Measurements from ENCODE around the gene BMP8B. TPM values are rescaled to one million over a fixed set of nuclear protein-coding genes. Genes with fewer than 3 reads are reported as not detected.
"Not testable (repeated sequence)": the region's sequence is repeated elsewhere in the genome, so short reads cannot be mapped to it uniquely, and the experiment has no call there.

The BMP8B gene
- total RNA-seq, 1 donor from 2014 or later = 0.41 TPM

DNA sequence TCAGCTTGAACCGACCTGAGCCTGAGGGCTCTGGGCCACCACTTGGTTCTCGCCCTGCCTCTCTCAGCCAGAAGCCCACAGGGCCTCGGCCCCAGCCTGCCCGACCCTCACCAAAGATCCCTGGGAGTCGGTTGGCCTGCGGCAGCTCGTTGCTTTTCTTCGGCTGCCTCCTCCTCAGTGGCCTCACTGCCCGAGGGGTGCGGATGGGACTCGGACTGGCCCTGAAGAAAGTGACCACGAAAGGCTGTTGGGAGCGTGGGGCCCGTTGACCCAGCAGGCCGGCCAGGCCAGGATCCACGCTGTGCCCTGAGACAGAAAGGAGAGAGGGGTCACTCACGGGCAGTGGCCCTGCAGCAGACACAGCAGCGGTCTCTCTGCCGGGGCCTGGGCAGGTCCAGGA, 24.2 kb downstream of the BMP8B start:
- DNase-seq (ENCODE audit: missing footprints); intact Hi-C loops (cut with DNase I); ATAC-seq: not testable (repeated sequence)

DNA sequence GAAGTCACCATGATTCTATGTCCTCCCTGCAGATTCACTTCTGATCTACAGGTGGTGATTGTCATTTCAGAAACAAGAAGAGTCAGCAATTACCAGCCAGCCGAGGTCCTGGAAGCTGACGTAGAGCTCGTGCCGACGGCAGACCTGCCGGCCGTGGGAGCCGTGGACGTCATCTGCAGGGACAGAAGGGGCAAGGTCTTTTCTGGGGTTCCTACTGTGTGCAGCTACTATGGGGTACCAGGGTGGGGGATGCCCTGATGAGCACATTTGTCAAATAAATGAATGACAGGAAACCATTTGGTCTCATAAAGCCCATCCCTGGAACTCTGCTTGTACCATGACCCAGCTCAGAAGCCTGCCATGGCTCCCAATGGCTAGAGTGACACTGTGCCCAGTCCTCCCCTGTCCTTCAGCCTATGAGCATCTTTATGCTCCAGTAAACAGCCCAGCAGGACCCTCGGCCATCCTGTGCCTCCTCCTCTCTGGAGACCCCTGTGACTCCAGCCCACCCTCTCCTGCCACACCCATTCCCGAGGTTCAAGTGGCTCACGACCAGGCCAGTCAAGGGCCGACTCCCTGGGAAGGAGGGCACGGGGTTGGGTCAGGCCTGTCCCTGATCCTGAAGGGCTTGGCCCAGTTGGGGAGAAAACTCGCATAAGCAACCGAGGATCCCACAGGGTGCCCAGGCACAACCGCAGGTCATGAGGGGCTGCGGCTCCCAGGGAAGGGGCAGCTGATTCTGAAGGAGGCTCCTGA, 24.9 kb downstream of the BMP8B start:
- DNase-seq (ENCODE audit: missing footprints); intact Hi-C loops (cut with DNase I); ATAC-seq: not testable (repeated sequence)

DNA sequence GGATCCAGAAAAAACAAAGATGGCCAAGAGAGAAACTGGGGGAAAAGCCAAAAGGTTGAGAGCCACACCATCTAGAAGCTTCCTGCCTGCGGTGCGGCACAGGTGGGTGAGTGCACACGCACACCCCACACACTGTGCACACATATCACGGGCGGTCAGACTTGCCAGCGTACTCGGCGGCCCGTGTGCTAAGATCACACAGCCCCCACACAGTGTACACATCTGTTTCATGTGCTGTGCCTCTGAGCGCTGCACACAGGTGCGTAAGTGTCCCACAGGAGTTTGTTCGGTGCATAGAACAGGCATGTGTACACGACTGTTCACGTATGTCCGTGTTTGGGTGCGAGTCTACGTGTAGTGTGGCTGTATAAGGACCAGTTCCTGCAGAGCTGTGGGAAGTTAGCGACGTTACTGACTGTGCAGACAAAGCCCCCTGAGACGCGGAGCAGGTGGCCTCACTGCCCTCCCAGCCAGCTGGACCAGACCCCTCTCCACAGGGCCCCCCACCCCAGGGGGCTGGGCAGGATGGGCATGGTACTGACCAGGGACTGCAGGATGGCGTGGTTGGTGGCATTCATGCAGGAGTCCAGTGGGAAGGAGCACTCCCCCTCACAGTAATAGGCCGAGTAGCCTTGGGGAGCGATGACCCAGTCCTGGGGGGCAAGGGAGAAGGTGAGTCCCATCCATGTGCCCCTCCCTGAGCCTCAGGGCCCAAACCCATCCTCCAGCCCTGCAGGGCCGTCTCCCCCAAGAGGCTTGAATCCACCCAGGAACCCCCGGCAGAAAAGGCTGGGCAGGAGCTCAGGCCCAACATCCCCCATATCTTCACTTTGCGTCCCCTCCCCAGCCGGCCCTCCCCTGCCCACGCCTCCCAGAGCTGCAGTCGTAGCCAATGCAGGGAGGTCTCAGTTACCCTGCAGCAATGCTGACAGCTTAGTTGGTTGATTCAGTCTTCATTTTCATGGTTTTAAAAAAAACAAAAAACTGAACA, 25.8 kb downstream of the BMP8B start:
- ATAC-seq = no peak
- intact Hi-C loops (cut with DNase I) = no loop called here
- DNase-seq (ENCODE audit: missing footprints) = no peak

DNA sequence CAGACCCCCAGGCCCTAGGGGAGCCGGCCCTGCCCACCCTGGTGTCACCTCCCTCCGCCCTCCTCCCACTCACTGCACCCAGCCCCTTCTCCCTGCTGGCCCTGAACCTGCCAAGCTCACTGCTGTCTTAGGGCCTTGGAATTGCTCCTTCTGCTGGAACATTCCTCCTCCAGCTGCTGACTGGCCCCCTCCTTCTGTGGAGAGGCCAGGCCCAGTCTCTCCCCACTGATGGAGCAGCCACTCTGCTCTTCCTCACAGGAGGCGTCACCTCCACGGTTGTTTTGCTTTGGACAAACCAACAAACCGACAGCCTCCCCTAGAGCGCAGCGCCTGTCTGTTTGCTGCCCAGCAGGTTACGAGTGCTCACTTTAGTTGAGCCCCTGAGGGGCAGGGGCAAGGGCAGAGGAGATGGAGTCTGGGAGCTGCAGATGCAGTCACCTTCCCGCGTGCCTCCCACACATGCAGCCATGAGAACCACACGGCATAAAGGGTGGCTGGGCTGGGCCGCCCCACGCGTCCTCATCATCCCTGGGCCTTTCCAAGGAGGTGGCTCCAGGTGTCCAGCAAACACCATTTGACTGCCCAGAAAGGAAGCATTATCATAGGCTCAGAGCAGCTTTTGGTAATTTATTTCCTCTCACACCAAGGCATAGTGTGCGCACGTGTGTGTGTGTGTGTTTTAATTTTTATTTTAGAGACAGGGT, 27.0 kb downstream of the BMP8B start:
- no peak for ATAC-seq
- no peak for DNase-seq (ENCODE audit: missing footprints)
- intact Hi-C loops (cut with DNase I) = no loop called here

DNA sequence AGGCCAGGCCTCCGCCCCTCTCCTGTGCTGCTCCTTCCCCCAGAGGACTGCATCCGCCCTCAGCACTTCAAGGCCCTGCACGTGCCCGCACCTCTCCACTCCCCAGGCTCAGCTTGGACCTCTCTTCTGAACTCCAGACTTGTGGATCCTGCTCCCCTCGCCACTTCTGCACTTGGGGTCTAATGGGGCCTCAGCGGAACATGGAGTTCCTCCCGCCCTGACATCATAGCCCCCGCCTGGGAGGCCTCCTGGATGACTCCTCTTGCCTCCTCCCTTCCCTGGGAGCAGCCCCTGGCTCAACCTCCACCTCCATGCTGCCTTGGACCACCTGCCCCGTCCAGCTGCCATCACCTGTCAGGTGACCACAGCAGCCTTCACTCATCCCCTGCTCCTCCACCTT, 27.6 kb downstream of the BMP8B start:
- no peak for DNase-seq (ENCODE audit: missing footprints)
- no peak for ATAC-seq
- intact Hi-C loops (cut with DNase I) = no loop called here

DNA sequence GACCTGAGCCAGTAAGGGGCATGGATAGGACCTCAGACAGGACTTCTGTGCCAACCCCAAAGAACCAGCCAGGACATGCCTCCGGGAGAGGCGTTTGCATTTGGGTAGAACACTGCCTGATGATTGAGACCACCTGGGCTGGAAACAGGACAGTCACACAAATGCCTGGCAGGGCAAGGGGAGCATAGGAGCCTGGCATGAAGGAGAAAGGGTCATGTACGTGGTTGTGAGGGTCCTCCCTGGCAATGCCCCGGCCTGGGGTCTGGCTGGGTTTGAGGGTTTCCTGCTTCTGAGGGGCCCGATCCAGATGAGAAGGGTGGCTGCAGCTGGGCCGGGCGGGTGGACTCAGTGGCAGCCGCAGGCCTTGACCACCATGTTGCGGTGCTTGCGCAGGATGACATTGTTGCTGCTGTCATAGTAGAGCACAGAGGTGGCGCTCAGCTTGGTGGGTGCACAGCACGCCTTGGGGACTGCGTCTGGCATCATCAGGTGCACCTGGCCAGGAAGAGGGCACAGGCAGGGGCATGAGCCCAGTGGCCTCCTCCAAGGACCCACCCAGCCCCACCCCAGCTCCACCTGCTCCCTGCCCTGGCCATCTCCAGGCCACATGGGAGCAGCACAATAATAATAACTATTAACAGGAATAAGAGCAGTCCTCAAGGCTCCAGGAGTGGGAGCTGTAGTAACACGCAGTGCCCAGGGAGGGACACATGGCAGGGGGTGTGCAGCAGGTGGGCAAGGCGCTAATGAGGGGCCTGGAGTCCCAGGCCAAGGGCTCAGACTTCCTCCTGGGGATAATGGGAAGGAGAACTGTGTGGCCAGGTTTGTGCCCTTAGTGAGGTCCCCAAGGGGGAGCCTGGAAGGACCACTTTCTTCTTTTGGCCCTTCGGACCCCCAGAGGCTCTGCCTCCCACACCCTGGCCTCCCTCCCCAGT, 28.3 kb downstream of the BMP8B start:
- intact Hi-C loops (cut with DNase I) = no loop called here
- no peak for ATAC-seq
- DNase-seq (ENCODE audit: missing footprints) = no peak

DNA sequence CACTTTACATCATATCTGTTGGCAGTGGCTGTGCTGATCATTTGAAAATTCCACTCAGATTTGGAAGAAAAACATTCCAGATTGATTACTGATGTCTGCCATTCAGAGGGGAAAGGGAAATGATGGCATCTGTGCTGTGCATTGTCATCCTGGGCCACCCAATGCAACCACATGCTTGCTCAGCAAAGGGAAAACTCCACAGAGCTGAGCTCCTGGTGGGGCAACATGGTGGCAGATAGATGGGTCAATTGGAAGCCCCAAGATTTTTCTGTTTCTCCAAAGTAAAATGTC, 29.3 kb downstream of the BMP8B start:
- no peak for ATAC-seq
- DNase-seq (ENCODE audit: missing footprints) = no peak
- intact Hi-C loops (cut with DNase I) = no loop called here

DNA sequence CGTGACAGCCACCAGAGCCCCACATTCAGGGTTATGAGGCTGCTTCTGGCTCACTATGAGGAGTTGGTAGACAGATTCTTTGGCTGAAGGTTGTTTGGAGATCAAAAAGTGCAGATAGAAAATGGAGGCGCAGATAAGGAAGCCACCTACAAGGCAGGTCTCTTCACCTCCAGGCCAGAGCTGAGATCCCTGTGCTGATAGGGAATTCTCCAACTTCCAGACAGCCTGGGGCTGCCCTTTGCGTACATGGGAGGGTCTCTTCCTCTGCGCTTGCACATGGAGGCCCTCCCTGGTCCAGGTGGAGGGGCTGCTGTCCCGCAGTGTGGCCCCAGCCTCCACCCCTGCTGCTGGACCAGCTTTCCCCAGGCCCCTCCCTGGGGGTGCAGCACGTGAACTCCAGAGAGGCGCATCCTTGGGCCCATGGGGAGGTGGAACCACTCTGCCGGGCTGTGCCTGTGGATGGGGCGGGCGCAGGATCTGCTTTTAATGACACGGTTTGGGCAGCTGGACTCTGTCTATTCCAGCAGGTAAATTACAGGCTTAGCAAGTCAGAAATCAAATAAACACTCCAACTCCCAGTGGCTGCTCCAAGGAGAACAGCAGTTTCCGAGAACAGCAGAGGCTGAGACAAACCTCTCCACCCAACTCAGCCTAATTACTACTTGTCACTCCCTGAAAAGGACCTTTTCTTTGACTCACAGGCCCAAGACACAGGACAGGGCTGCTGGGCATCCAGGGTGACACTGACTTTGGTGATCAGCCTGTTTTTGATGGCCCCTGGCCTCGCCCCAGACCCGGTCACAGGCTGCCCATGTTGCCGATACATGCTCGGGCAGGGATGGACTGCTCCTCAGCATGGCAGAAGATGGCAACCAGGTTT, 29.9 kb downstream of the BMP8B start:
- DNase-seq (ENCODE audit: missing footprints) = no peak
- no peak for ATAC-seq
- intact Hi-C loops (cut with DNase I) = no loop called here

DNA sequence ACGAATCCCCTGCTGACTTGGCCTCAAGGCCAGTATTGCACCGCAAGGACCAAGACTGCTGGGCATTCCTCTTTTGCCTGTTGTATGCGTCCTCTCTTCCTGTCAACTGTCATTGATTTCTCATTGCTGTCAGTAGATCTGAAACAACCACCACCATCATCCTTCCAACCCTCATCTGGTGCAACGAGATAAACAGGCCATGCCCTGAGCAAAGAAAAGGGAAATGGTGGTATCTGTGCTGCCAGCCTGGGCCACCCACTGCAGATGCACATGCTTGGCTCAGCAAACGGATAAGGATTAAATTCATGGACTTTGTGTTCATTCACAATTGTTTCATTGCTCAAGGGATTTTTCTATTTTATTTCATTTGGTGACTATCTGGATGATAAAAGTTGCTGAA, 31.2 kb downstream of the BMP8B start:
- ATAC-seq = no peak
- no peak for DNase-seq (ENCODE audit: missing footprints)
- intact Hi-C loops (cut with DNase I) = no loop called here

DNA sequence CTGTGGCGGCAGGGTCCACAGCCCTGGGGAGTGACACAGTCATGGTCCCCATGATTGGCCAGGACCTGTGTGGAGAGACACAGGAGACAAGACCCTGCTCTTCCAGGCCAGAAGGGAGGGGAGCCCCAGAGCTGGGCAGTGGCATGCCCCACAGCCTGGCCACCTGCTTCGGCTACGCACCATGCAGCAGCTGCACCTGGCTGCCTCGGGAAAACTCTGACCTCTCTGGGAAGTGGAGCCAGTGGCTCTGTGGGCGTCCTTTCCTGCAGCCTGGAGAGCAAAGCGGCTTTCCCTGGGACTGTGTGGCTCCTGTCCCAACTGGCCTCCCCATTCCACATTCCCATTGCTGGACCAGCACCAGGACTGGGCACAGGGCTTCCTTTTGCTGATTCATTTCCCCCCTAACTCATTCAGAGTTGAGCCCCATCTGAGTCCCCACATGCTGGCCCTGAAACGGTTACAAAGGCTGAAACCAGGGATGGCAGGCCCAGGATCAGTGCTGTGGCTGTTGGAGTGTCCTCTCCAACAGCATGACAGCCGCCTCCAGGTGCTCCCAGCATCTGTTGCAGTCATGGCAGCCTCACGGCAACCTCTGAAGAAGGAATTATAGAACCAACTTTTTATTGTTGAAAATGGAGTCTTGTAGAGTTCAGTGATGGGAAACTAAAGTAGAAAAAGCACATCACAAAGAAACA, 32.6 kb downstream of the BMP8B start:
- DNase-seq (ENCODE audit: missing footprints) = no peak
- no peak for ATAC-seq
- intact Hi-C loops (cut with DNase I) = no loop called here

DNA sequence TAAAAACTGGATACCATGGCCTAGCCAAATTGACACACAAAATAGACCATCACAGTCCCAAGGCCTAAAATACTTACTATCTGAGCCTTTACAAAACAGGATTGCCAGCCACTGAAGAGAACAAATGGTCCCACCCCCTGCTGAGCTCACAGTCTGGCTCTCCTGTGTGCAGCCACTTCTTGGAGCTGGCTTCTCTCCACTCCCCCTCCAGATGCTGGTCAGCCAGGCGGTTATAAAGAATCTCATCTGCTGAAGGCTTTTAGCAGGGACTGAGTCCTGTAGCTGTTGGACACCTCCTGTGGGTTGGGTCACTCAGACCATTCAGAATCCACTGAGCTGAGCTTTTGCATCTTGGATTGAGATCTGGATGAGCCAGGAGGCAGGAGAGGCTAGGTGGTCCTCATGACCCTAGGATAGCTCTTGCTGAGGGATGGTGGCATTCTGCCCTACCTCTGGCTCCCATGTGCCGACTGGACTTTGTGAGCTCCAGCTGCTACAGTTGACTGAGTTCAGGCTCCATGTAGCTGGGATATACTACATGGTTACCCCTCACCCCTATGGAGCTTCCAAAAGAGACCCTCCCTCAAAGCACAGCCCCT, 33.7 kb downstream of the BMP8B start:
- intact Hi-C loops (cut with DNase I) = no loop called here
- ATAC-seq (no peak), DNase-seq (ENCODE audit: missing footprints) (no peak)

DNA sequence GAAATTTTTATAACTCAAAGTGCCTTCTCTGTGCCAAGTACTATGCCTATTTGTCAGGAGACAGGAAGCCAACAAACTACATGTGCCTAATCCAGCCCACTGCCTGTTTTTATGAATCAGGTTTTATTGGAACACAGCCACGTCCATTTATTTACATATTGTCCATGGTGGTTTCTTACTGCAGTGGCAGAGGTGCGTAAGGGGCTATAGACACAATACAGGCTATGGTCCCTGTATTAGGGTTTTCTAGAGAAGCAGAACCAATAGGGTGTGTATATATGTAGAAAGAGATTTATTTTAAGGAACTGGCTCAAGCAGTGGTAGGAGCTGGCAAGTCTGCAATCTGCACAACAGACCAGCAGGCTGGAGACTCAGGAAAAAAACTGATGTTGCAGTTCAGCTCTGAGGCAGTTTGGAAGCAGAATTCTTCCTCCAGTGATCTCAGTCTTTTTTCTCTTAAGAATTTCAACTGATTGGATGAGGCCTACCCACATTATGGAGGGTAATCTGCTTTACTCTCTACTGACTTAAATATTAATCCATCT, 34.6 kb downstream of the BMP8B start:
- DNase-seq (ENCODE audit: missing footprints) (no peak), ATAC-seq (no peak)
- intact Hi-C loops (cut with DNase I) = no loop called here

DNA sequence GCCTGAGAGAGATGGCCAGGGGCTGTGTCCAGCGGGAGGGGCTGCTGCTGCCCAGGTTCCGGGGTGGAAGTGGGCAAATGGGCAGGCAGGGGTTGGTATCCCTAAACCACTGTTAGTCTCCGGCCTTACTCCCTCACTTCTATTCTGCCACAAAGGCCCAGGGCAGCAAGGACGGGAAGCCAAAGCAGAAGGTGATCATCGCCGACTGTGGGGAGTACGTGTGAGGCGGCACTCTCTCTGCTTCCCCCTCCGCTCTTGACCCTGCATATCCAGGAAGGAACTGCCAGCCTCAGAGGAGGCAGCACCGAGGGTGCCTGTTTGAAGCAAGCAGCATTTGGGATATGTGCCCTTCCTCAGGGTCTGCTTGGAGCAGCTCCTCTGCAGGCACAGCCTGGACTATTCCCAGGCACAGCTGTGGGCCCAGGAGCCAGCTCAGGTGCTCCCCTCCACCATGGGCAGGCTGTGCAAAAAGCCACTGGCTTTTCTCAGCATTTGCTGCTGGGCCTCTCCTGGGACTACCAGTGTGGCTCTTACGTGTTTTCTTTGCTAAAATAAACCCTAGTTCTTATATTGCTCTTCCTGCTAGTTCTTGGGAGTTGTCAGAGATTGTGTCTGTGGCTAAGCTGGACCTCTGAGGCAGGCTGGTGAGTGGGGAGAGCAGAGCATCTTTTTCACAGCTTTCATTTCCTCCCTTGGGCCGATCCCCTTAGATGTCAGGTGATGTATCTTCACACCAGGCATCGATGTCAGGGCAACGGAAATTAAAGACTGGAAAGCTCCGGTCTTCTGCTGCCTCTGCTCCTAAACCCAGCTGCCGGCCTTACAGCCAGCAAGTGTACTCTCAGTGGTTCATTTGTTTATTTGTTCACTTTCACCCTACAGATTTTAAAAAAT, 35.3 kb downstream of the BMP8B start:
- DNase-seq (ENCODE audit: missing footprints) = no peak
- ATAC-seq = no peak
- intact Hi-C loops (cut with DNase I) = no loop called here

DNA sequence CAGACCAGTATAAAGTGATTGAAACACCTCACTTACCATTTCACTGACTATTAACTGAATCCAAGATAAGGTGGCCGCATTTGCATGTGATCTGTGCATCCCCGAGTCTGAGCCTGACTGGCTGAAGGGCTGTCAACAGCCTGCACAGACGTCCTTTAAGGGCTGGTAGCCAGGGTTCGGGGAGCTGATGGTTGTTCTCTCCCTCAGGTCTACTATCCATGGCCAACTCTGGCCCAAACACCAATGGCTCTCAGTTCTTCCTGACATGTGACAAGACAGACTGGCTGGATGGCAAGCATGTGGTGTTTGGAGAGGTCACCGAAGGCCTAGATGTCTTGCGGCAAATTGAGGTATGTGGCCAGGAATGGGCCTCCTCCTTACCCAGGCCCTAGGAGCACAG, 36.0 kb downstream of the BMP8B start:
- ATAC-seq (no peak), DNase-seq (ENCODE audit: missing footprints) (no peak)
- intact Hi-C loops (cut with DNase I) = no loop called here

DNA sequence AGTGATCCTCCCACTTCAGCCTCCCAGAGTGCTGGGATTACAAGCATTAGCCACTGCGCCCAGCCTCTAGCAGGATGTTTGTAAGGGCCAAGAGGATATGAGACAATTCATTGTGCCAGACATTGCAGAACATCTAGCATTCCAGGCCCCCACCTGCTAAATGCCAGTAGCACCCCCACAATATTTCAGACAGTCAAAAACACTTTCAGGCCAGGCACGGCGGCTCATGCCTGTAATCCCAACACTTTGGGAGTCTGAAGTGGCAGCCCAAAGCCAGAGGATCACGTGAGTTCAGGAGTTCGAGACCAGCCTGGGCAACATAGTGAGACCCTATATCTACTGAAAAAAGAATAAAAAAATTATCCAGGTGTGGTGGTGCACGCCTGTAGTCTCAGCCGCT, 37.1 kb downstream of the BMP8B start:
- ATAC-seq (no peak), DNase-seq (ENCODE audit: missing footprints) (no peak)
- intact Hi-C loops (cut with DNase I) = no loop called here
